GM18517 (cell line): Measurements from ENCODE around the gene HEY2.
"Not testable (repeated sequence)": the region's sequence is repeated elsewhere in the genome, so short reads cannot be mapped to it uniquely, and the experiment has no call there.

Source experiments
- ATAC-seq: cut with Tn5 transposase; IDR thresholded peaks from one replicate; pipeline ENCODE4 v1.9.1; 2021; ENCODE audit warnings: mild to moderate bottlenecking, moderate library complexity; ENCODE audit not compliant: unreplicated experiment

HEY2 gene

GRCh38 chr6:125793863-125794262, 44.4 kb downstream of the HEY2 start:
- ATAC-seq: peak; percentile 27

- ATAC-seq: no peak
These were observed 45.1 kb downstream of the HEY2 start for GRCh38 chr6:125794342-125795137.

GRCh38 chr6:125795301-125795700, 45.9 kb downstream of the HEY2 start:
- no peak for ATAC-seq

- no peak for ATAC-seq
These were observed 47.9 kb downstream of the HEY2 start for GRCh38 chr6:125797120-125797885.

GRCh38 chr6:125797886-125798444, 48.5 kb downstream of the HEY2 start:
- ATAC-seq: no peak

- peak; percentile 93 for ATAC-seq
These were observed 49.5 kb downstream of the HEY2 start for GRCh38 chr6:125798734-125799508.

GRCh38 chr6:125802383-125802782, 53.0 kb downstream of the HEY2 start:
- ATAC-seq: no peak

GRCh38 chr6:125802943-125803377, 53.5 kb downstream of the HEY2 start:
- ATAC-seq: no peak

GRCh38 chr6:125804264-125804663, 54.8 kb downstream of the HEY2 start:
- ATAC-seq: peak; percentile 58

- not testable (repeated sequence) for ATAC-seq
These were observed 55.5 kb downstream of the HEY2 start for GRCh38 chr6:125804866-125805425.

GRCh38 chr6:125806813-125807212, 57.4 kb downstream of the HEY2 start:
- ATAC-seq: no peak

GRCh38 chr6:125807293-125807692, 57.9 kb downstream of the HEY2 start:
- peak; percentile 45 for ATAC-seq

GRCh38 chr6:125808060-125808459, 58.6 kb downstream of the HEY2 start:
- ATAC-seq: no peak

GRCh38 chr6:125808591-125808990, 59.2 kb downstream of the HEY2 start:
- no peak for ATAC-seq

GRCh38 chr6:125809570-125810170, 60.2 kb downstream of the HEY2 start:
- no peak for ATAC-seq

- no peak for ATAC-seq
These were observed 61.0 kb downstream of the HEY2 start for GRCh38 chr6:125810445-125810844.
